22Rv1 (cell line): ENCODE measurements around the gene TRAPPC11.

Experiments
- ZFX ChIP-seq: fragments of 450-650 bp; IDR thresholded peaks from 2 replicates; pipeline ENCODE4 v1.6.1; 2017; ENCODE audit warnings: antibody characterized with exemption, borderline replicate concordance
- TF ChIP-seq, protein P1 (sequence below): fragments of 450-650 bp; IDR thresholded peaks from 2 replicates; pipeline ENCODE4 v1.5.1; 2017; ENCODE audit warnings: mild to moderate bottlenecking

DNA sequence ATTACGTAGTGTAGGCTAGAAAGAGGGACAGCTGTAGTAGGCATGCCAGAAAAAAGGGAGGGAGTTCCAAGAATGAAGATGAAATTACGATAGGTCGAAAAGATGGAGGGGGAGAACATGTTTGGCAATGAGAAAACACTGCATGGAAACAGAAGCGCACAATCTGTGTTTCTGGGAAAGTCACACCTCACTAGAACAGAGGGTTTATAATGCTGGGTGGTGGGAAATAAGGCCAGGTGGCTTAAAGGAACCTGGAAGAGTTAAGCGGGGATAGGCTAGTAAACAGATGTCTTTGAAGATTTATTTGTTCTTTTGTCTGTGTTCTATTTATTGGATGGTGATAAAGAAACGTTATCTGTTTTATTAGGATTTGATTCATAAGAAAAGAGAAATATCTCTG lies 29.1 kb downstream of the TRAPPC11 start:
- TF ChIP-seq, protein P1, sequence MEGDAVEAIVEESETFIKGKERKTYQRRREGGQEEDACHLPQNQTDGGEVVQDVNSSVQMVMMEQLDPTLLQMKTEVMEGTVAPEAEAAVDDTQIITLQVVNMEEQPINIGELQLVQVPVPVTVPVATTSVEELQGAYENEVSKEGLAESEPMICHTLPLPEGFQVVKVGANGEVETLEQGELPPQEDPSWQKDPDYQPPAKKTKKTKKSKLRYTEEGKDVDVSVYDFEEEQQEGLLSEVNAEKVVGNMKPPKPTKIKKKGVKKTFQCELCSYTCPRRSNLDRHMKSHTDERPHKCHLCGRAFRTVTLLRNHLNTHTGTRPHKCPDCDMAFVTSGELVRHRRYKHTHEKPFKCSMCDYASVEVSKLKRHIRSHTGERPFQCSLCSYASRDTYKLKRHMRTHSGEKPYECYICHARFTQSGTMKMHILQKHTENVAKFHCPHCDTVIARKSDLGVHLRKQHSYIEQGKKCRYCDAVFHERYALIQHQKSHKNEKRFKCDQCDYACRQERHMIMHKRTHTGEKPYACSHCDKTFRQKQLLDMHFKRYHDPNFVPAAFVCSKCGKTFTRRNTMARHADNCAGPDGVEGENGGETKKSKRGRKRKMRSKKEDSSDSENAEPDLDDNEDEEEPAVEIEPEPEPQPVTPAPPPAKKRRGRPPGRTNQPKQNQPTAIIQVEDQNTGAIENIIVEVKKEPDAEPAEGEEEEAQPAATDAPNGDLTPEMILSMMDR = no peak
- TF ChIP-seq ZFX = no peak
